ENCODE results near the gene KLHDC7B. TPM values are rescaled to one million over a fixed set of nuclear protein-coding genes. Genes with fewer than 3 reads are reported as not detected.
A peak's percentile ranks its signal among the peaks of the same experiment; 100 is the strongest.

Gene KLHDC7B
- total and polyA plus RNA-seq, 2 of the 13 experiments (the other 11 are each of a cell fraction or from before 2014, with no cell fraction given) = 0.11 TPM; not detected in 1

DNA sequence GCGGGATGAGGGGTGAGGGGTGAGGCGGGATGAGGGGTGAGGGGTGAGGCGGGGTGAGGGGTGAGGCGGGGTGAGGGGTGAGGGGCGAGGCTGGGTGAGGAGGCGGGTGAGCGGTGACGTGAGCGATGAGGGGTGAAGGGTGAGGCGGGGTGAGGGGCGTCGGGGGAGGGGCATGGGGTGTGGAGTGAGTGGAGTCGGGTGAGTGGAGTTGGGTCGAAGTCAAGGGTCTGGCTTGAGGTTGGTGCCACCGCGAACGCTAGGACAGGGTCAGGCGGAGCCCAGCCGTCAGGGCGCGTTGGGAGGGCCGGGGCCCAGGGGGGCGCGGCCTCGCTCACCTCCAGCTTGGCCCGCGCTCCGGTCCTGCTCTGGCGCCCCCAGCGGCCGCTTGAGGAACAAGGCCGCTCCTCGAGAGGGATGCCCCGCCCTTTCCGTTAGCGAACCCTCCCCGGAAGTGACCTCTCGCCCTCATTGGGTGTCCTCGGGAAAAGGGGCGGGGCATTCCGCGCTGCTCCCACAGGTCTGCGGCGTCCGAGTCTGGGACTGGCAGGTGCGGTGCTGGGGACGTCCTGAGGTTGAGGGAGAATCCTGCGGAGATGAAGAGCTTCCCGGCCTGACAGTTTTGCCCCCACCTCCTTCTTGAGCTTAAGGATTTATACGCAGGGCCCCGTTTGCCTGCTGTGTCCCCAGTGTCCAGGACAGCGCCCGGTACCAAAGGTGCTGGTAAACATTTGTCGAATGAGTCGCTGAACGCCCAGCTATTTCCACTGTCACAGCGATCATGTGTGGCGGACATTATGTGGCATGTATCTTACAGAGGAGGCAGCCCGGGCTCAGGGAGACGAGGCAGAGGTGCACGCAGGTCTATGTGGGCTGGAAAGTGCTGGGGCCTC, 17.1 kb downstream of the KLHDC7B start, which contains the start of gene SYCE3 (continued):
- TF ChIP-seq, protein P1, sequence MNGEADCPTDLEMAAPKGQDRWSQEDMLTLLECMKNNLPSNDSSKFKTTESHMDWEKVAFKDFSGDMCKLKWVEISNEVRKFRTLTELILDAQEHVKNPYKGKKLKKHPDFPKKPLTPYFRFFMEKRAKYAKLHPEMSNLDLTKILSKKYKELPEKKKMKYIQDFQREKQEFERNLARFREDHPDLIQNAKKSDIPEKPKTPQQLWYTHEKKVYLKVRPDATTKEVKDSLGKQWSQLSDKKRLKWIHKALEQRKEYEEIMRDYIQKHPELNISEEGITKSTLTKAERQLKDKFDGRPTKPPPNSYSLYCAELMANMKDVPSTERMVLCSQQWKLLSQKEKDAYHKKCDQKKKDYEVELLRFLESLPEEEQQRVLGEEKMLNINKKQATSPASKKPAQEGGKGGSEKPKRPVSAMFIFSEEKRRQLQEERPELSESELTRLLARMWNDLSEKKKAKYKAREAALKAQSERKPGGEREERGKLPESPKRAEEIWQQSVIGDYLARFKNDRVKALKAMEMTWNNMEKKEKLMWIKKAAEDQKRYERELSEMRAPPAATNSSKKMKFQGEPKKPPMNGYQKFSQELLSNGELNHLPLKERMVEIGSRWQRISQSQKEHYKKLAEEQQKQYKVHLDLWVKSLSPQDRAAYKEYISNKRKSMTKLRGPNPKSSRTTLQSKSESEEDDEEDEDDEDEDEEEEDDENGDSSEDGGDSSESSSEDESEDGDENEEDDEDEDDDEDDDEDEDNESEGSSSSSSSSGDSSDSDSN (CRISPR knock-in tag; IDR thresholded peaks at IDR 0.05) = no peak
- TF ChIP-seq ZNF7 (CRISPR knock-in tag; IDR thresholded peaks at IDR 0.05) (no peak), ZNF546 (CRISPR knock-in tag; conservative IDR thresholded peaks at IDR 0.05) (no peak), ZFAT (CRISPR knock-in tag; conservative IDR thresholded peaks at IDR 0.05) (no peak), HNRNPLL (IDR thresholded peaks at IDR 0.05; ENCODE audit: low read depth, low read length, poor library complexity, severe bottlenecking) (peak; percentile 65), ZNF331 (CRISPR knock-in tag; IDR thresholded peaks at IDR 0.05) (peak; percentile 40; the same call in 1 of the 2 replicates), ZNF350 (CRISPR knock-in tag; IDR thresholded peaks at IDR 0.05; ENCODE audit: borderline replicate concordance, low read depth) (peak; percentile 43; the same call in 1 of the 2 replicates), ZNF121 (CRISPR knock-in tag; IDR thresholded peaks at IDR 0.05) (no peak), ZNF160 (CRISPR knock-in tag; IDR thresholded peaks at IDR 0.05) (no peak), FOXM1 (CRISPR knock-in tag; IDR thresholded peaks at IDR 0.05) (no peak), WIZ (CRISPR knock-in tag; IDR thresholded peaks at IDR 0.05) (no peak)
- TF ChIP-seq, protein P2, sequence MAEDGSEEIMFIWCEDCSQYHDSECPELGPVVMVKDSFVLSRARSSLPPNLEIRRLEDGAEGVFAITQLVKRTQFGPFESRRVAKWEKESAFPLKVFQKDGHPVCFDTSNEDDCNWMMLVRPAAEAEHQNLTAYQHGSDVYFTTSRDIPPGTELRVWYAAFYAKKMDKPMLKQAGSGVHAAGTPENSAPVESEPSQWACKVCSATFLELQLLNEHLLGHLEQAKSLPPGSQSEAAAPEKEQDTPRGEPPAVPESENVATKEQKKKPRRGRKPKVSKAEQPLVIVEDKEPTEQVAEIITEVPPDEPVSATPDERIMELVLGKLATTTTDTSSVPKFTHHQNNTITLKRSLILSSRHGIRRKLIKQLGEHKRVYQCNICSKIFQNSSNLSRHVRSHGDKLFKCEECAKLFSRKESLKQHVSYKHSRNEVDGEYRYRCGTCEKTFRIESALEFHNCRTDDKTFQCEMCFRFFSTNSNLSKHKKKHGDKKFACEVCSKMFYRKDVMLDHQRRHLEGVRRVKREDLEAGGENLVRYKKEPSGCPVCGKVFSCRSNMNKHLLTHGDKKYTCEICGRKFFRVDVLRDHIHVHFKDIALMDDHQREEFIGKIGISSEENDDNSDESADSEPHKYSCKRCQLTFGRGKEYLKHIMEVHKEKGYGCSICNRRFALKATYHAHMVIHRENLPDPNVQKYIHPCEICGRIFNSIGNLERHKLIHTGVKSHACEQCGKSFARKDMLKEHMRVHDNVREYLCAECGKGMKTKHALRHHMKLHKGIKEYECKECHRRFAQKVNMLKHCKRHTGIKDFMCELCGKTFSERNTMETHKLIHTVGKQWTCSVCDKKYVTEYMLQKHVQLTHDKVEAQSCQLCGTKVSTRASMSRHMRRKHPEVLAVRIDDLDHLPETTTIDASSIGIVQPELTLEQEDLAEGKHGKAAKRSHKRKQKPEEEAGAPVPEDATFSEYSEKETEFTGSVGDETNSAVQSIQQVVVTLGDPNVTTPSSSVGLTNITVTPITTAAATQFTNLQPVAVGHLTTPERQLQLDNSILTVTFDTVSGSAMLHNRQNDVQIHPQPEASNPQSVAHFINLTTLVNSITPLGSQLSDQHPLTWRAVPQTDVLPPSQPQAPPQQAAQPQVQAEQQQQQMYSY (CRISPR knock-in tag; IDR thresholded peaks at IDR 0.05) = no peak
- TF ChIP-seq, protein P3, sequence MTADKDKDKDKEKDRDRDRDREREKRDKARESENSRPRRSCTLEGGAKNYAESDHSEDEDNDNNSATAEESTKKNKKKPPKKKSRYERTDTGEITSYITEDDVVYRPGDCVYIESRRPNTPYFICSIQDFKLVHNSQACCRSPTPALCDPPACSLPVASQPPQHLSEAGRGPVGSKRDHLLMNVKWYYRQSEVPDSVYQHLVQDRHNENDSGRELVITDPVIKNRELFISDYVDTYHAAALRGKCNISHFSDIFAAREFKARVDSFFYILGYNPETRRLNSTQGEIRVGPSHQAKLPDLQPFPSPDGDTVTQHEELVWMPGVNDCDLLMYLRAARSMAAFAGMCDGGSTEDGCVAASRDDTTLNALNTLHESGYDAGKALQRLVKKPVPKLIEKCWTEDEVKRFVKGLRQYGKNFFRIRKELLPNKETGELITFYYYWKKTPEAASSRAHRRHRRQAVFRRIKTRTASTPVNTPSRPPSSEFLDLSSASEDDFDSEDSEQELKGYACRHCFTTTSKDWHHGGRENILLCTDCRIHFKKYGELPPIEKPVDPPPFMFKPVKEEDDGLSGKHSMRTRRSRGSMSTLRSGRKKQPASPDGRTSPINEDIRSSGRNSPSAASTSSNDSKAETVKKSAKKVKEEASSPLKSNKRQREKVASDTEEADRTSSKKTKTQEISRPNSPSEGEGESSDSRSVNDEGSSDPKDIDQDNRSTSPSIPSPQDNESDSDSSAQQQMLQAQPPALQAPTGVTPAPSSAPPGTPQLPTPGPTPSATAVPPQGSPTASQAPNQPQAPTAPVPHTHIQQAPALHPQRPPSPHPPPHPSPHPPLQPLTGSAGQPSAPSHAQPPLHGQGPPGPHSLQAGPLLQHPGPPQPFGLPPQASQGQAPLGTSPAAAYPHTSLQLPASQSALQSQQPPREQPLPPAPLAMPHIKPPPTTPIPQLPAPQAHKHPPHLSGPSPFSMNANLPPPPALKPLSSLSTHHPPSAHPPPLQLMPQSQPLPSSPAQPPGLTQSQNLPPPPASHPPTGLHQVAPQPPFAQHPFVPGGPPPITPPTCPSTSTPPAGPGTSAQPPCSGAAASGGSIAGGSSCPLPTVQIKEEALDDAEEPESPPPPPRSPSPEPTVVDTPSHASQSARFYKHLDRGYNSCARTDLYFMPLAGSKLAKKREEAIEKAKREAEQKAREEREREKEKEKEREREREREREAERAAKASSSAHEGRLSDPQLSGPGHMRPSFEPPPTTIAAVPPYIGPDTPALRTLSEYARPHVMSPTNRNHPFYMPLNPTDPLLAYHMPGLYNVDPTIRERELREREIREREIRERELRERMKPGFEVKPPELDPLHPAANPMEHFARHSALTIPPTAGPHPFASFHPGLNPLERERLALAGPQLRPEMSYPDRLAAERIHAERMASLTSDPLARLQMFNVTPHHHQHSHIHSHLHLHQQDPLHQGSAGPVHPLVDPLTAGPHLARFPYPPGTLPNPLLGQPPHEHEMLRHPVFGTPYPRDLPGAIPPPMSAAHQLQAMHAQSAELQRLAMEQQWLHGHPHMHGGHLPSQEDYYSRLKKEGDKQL (CRISPR knock-in tag; IDR thresholded peaks at IDR 0.05; ENCODE audit: low read depth) = no peak
- TF ChIP-seq, protein P4, sequence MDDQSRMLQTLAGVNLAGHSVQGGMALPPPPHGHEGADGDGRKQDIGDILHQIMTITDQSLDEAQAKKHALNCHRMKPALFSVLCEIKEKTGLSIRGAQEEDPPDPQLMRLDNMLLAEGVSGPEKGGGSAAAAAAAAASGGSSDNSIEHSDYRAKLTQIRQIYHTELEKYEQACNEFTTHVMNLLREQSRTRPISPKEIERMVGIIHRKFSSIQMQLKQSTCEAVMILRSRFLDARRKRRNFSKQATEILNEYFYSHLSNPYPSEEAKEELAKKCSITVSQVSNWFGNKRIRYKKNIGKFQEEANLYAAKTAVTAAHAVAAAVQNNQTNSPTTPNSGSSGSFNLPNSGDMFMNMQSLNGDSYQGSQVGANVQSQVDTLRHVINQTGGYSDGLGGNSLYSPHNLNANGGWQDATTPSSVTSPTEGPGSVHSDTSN (CRISPR knock-in tag; IDR thresholded peaks at IDR 0.05; ENCODE audit: borderline replicate concordance) = no peak
- TF ChIP-seq, protein P5, sequence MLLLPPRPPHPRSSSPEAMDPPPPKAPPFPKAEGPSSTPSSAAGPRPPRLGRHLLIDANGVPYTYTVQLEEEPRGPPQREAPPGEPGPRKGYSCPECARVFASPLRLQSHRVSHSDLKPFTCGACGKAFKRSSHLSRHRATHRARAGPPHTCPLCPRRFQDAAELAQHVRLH (CRISPR knock-in tag; IDR thresholded peaks at IDR 0.05; ENCODE audit: borderline replicate concordance, low read depth) = no peak
